H1 (cell line): Measurements from ENCODE around the gene GARIN3. TPM values are rescaled to one million over a fixed set of nuclear protein-coding genes. Genes with fewer than 3 reads are reported as not detected.

Experiments
- CTCF ChIA-PET: fragments of 300-600 bp; sonication (Branson Sonifier 250); formaldehyde crosslinking; loops from one replicate; lab custom pipeline; 2021; ENCODE audit not compliant: partially characterized antibody; lab: Charles Lee
- POLR2A ChIA-PET: fragments of 300-600 bp; sonication (Branson Sonifier 250); formaldehyde crosslinking; loops from one replicate; lab custom pipeline; 2021; ENCODE audit warnings: inconsistent platforms; ENCODE audit not compliant: partially characterized antibody; lab: Charles Lee
- DNase-seq, 2 experiments: peaks; one replicate each; pipeline versions ENCODE4 v3.0.0 to v3.0.0-alpha.2; 2010 to 2022; ENCODE audit warnings: low spot score in 2 of 2, low read depth in 1 of 2, mixed read lengths in 1 of 2
- FAIRE-seq: peaks from 2 replicates; lab custom pipeline; 2011; peaks lifted over from hg19 to GRCh38; lab: Jason Lieb, UNC
- H2AFZ ChIP-seq: 2 replicates; pipeline ENCODE4 v1.8.1; 2012; ENCODE audit warnings: low read length, inconsistent platforms
- H2AK5ac ChIP-seq: 2 replicates; pipeline ENCODE4 v1.6.1; 2013; ENCODE audit warnings: low read depth, low read length
- H2BK120ac ChIP-seq: replicated peaks from 2 replicates; pipeline ENCODE3; 2013; ENCODE audit warnings: low read depth, low read length, inconsistent platforms
- H2BK12ac ChIP-seq: 2 replicates; pipeline ENCODE4 v1.6.1; 2013; ENCODE audit warnings: low read depth, low read length
- H2BK15ac ChIP-seq: 2 replicates; pipeline ENCODE4 v1.6.1; 2013; ENCODE audit warnings: low read length
- H2BK20ac ChIP-seq: 2 replicates; pipeline ENCODE4 v1.6.1; 2013; ENCODE audit warnings: low read length
- H2BK5ac ChIP-seq: 2 replicates; pipeline ENCODE4 v1.6.1; 2013; ENCODE audit warnings: low read depth, low read length
- H3K14ac ChIP-seq: 2 replicates; pipeline ENCODE4 v1.6.1; 2013; ENCODE audit warnings: inconsistent platforms; ENCODE audit not compliant: insufficient read length
- H3K18ac ChIP-seq: 2 replicates; pipeline ENCODE4 v1.6.1; 2013; ENCODE audit warnings: low read length; ENCODE audit errors: extremely low read depth
- H3K23ac ChIP-seq: 2 replicates; pipeline ENCODE4 v1.6.1; 2013; ENCODE audit warnings: inconsistent platforms; ENCODE audit not compliant: insufficient read length
- H3K23me2 ChIP-seq: 2 replicates; pipeline ENCODE4 v1.6.1; 2013; ENCODE audit warnings: low read depth, low read length
- H3K27ac ChIP-seq: 2 replicates; pipeline ENCODE4 v1.6.1; 2011; ENCODE audit warnings: low read depth, low read length, inconsistent platforms
- H3K27me3 ChIP-seq, 4 experiments: replicated peaks in 1 of 4; 1 replicate in 1 of 4; 2 replicates in 3 of 4; pipeline versions ENCODE4 v1.6.1 to v1.8.1; 2011 to 2013; ENCODE audit warnings: low read length in 3 of 4, mild to moderate bottlenecking in 3 of 4, inconsistent platforms in 2 of 4, mixed read lengths in 2 of 4, moderate library complexity in 1 of 4; ENCODE audit not compliant: control insufficient read depth in 3 of 4, insufficient read depth in 3 of 4; ENCODE audit errors: extremely low read depth in 1 of 4
- H3K36me3 ChIP-seq, 4 experiments: 2 replicates each; pipeline versions ENCODE4 v1.6.1 to v1.8.1; 2011 to 2013; ENCODE audit warnings: mild to moderate bottlenecking in 4 of 4, low read length in 3 of 4, moderate library complexity in 2 of 4, control low read depth in 1 of 4, inconsistent platforms in 1 of 4; ENCODE audit not compliant: insufficient read depth in 4 of 4, control insufficient read depth in 2 of 4
- H3K4ac ChIP-seq: replicated peaks from 2 replicates; pipeline ENCODE3; 2013; ENCODE audit warnings: low read length, low read depth, mixed read lengths, inconsistent platforms; ENCODE audit not compliant: insufficient read length
- H3K4me1 ChIP-seq, 4 experiments: replicated peaks in 1 of 4; 1 replicate in 1 of 4; 2 replicates in 3 of 4; pipeline versions ENCODE4 v1.6.1 to v1.8.1; 2011 to 2013; ENCODE audit warnings: low read length in 3 of 4, inconsistent platforms in 2 of 4, mixed read lengths in 1 of 4; ENCODE audit not compliant: insufficient read depth in 4 of 4, control insufficient read depth in 3 of 4
- H3K4me2 ChIP-seq, 2 experiments: 2 replicates each; pipeline versions ENCODE4 v1.6.1 to v1.8.1; 2011 to 2013; ENCODE audit warnings: low read depth in 2 of 2, low read length in 2 of 2, control low read depth in 1 of 2, inconsistent platforms in 1 of 2, mild to moderate bottlenecking in 1 of 2; ENCODE audit not compliant: insufficient read depth in 1 of 2
- H3K4me3 ChIP-seq, 4 experiments: fragments of 200-600, 300-600 bp in 1 of 4; sonication (generic), shearing (Covaris generic), sonication (Bioruptor Twin) in 1 of 4; 2 replicates each; pipeline versions ENCODE4 v1.5.1 to v1.8.1; 2011 to 2016; ENCODE audit warnings: low read length in 4 of 4, low read depth in 3 of 4, control low read depth in 2 of 4, inconsistent platforms in 2 of 4, mild to moderate bottlenecking in 2 of 4, mixed read lengths in 1 of 4, moderate library complexity in 1 of 4; ENCODE audit not compliant: insufficient read depth in 2 of 4; ENCODE audit errors: extremely low read depth in 1 of 4
- H3K56ac ChIP-seq: replicated peaks from 2 replicates; pipeline ENCODE3; 2013; ENCODE audit warnings: low read depth, mild to moderate bottlenecking, mixed read lengths, low read length, inconsistent platforms; ENCODE audit not compliant: insufficient read length
- H3K79me1 ChIP-seq: 2 replicates; pipeline ENCODE4 v1.6.1; 2013; ENCODE audit warnings: low read depth, low read length, control low read depth
- H3K79me2 ChIP-seq, 2 experiments: 2 replicates each; pipeline versions ENCODE4 v1.6.1 to v1.8.1; 2012 to 2013; ENCODE audit warnings: low read length in 2 of 2, mild to moderate bottlenecking in 2 of 2, inconsistent platforms in 1 of 2; ENCODE audit not compliant: insufficient read depth in 2 of 2, control insufficient read depth in 1 of 2
- H3K9ac ChIP-seq, 4 experiments: replicated peaks in 1 of 4; 1 replicate in 1 of 4; 2 replicates in 3 of 4; pipeline versions ENCODE4 v1.6.1 to v1.8.1; 2011 to 2013; ENCODE audit warnings: low read depth in 3 of 4, low read length in 3 of 4, control low read depth in 2 of 4, mild to moderate bottlenecking in 2 of 4, moderate library complexity in 2 of 4, inconsistent platforms in 1 of 4; ENCODE audit errors: extremely low read depth in 1 of 4
- H3K9me3 ChIP-seq, 2 experiments: 2 replicates each; pipeline versions ENCODE4 v1.6.1 to v1.8.1; 2012 to 2013; ENCODE audit warnings: mild to moderate bottlenecking in 2 of 2, moderate library complexity in 2 of 2, control low read depth in 1 of 2, inconsistent platforms in 1 of 2, low read depth in 1 of 2, low read length in 1 of 2, mixed read lengths in 1 of 2; ENCODE audit not compliant: insufficient read depth in 2 of 2
- H4K20me1 ChIP-seq, 2 experiments: replicated peaks in 1 of 2; 2 replicates each; pipeline versions ENCODE3 to v1.8.1; 2011 to 2013; ENCODE audit warnings: inconsistent platforms in 2 of 2, low read length in 2 of 2, mild to moderate bottlenecking in 1 of 2; ENCODE audit not compliant: insufficient read depth in 2 of 2, control insufficient read depth in 1 of 2
- H4K5ac ChIP-seq: 2 replicates; pipeline ENCODE4 v1.6.1; 2013; ENCODE audit warnings: low read length, low read depth, mixed read lengths, inconsistent platforms; ENCODE audit not compliant: insufficient read length
- H4K8ac ChIP-seq: 2 replicates; pipeline ENCODE4 v1.8.0; 2013; ENCODE audit warnings: mild to moderate bottlenecking, moderate library complexity, low read length, inconsistent platforms; ENCODE audit not compliant: insufficient read depth; ENCODE audit errors: extremely low read depth
- H4K91ac ChIP-seq: replicated peaks from 2 replicates; pipeline ENCODE3; 2013; ENCODE audit warnings: low read length, mixed read lengths, inconsistent platforms; ENCODE audit not compliant: insufficient read length
- POU5F1 ChIP-seq: IDR thresholded peaks from 2 replicates; pipeline ENCODE4 v1.6.1; 2011; ENCODE audit warnings: low read depth, mild to moderate bottlenecking, low read length, moderate library complexity
- SAP30 ChIP-seq: fragments of 300-600 bp; sonication (generic); IDR thresholded peaks from 2 replicates; pipeline ENCODE4 v1.7.1; 2012; ENCODE audit warnings: low read length, moderate library complexity, mild to moderate bottlenecking, inconsistent platforms; ENCODE audit not compliant: insufficient read depth, insufficient replicate concordance
- SIX5 ChIP-seq: IDR thresholded peaks from 2 replicates; pipeline ENCODE4 v1.6.1; 2011; ENCODE audit warnings: mild to moderate bottlenecking, low read depth, low read length
- WGBS, 2 experiments: shearing (Covaris generic) in 1 of 2; methylation state at CpG; one replicate each; pipeline versions ENCODE4 v1.1.6 to v1.1.7; 2013 to 2015; ENCODE audit warnings: low lambda C conversion rate in 2 of 2, mixed read lengths in 2 of 2, inconsistent platforms in 1 of 2, low coverage in 1 of 2, missing lambda C conversion rate in 1 of 2; ENCODE audit not compliant: insufficient replicate concordance in 2 of 2, insufficient coverage in 1 of 2, insufficient read length in 1 of 2; ENCODE audit errors: extremely low coverage in 1 of 2, missing lambda C conversion rate in 1 of 2; 5-methylcytosine and 5-hydroxymethylcytosine counted together
- polyA plus RNA-seq, 7 experiments: library from polyadenylated mRNA; depleted of rRNA in 3 of 7; stranded (reverse) in 5 of 7; unstranded in 2 of 7; fragments of >200 nt in 5 of 7; fragments of 200-250 nt in 2 of 7; gene quantifications; 1 replicate in 5 of 7; 2 replicates in 1 of 7; 4 replicates in 1 of 7; pipeline versions ENCODE4 v1.2.1 to v1.2.3, GENCODE V29; 2011 to 2013; ENCODE audit warnings: missing spikeins in 2 of 7, mixed read lengths in 2 of 7
- total RNA-seq: library from RNA; stranded (reverse); fragmentation: NEBNext Ultra II Directional; extraction: Animal tissue kit (Norgen Biotek cat#: 25700); gene quantifications from 2 replicates; pipeline ENCODE4 v1.2.1, GENCODE V29; 2021
- TF ChIP-seq, protein P1 (sequence below): IDR thresholded peaks from 2 replicates; pipeline ENCODE4 v1.6.1; 2012; ENCODE audit warnings: low read length, inconsistent platforms

Gene GARIN3
- total and polyA plus RNA-seq, 2 of the 8 experiments (the other 6 are each of a cell fraction or from before 2014, with no cell fraction given) = not detected

DNA sequence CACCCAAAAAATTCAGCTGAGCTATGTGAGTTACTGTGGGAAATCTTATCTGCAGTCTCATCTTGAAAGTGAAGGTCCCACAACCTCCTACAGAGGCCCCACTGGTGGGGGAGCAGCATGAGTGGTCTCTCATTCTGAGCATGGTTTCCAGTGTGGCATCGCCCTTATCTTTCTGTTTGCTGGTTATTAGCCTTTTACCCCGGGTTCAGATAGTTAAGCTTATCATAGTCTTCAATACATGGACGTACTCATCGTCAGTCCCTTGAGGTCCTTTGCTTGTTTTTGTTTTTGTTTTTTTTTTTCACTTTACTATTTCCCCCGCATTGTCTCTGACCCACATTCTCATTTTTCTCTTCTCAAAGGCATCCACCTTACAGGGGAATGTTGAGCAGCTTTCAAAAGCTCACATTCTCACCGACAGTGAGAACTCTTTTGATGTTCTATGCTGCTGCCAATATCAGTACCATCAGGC is 49.5 kb downstream of the GARIN3 start:
- Histone ChIP-seq H3K23me2 (no peaks in the 10 kb centered on the region), H3K4ac (no peak overlapping the region), H3K56ac (no peak overlapping the region), H3K79me1 (no peaks in the 10 kb centered on the region), H2AFZ (peak overlapping the region; percentile 44; the same call in 1 of the 2 replicates), H3K27ac (no peak overlapping the region), H2BK12ac (no peak overlapping the region), H2BK120ac (no peak overlapping the region), H3K14ac (no peak overlapping the region), H4K5ac (no peak overlapping the region), H3K4me2 (no peak overlapping the region), H3K4me1 (no peaks in the 10 kb centered on the region; a peak in 1 of 7 replicates), H3K23ac (no peak overlapping the region), H3K79me2 (no peaks in the 10 kb centered on the region), H4K20me1 (no peaks in the 10 kb centered on the region), H2BK15ac (no peak overlapping the region), H3K36me3 (no peaks in the 10 kb centered on the region), H2BK5ac (no peak overlapping the region), H3K4me3 (no peak overlapping the region), H2AK5ac (no peak overlapping the region), H3K27me3 (no peaks in the 10 kb centered on the region), H3K9me3 (no peaks in the 10 kb centered on the region), H3K9ac (no peak overlapping the region), H4K91ac (no peak overlapping the region), H2BK20ac (no peak overlapping the region), H4K8ac (no peak overlapping the region), H3K18ac (no peak overlapping the region)
- POLR2A ChIA-PET = no interaction called here
- FAIRE-seq (no peak), DNase-seq (no peak)
- WGBS, 2 experiments = 75% methylated on average over 6 of the region's 6 CpGs; no CpG with 5 or more reads in 1 of the 2 experiments
- CTCF ChIA-PET = interaction anchor here (1.7 kb wide), 1 partner anchor 16 kb away, joined by 7 read pairs; no protein-coding TSS in a partner anchor
- TF ChIP-seq POU5F1 (no peak), SIX5 (no peak), SAP30 (no peak)
- TF ChIP-seq, protein P1, sequence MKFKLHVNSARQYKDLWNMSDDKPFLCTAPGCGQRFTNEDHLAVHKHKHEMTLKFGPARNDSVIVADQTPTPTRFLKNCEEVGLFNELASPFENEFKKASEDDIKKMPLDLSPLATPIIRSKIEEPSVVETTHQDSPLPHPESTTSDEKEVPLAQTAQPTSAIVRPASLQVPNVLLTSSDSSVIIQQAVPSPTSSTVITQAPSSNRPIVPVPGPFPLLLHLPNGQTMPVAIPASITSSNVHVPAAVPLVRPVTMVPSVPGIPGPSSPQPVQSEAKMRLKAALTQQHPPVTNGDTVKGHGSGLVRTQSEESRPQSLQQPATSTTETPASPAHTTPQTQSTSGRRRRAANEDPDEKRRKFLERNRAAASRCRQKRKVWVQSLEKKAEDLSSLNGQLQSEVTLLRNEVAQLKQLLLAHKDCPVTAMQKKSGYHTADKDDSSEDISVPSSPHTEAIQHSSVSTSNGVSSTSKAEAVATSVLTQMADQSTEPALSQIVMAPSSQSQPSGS = no peak
